Measurements from ENCODE around the gene NT5C. TPM values are rescaled to one million over a fixed set of nuclear protein-coding genes. Genes with fewer than 3 reads are reported as not detected.
A peak's percentile ranks its signal among the peaks of the same experiment; 100 is the strongest.
"Not testable (repeated sequence)": the region's sequence is repeated elsewhere in the genome, so short reads cannot be mapped to it uniquely, and the experiment has no call there.

Gene NT5C
- total and polyA plus RNA-seq, 7 donors = 60.7 to 116 (median 102) TPM

DNA sequence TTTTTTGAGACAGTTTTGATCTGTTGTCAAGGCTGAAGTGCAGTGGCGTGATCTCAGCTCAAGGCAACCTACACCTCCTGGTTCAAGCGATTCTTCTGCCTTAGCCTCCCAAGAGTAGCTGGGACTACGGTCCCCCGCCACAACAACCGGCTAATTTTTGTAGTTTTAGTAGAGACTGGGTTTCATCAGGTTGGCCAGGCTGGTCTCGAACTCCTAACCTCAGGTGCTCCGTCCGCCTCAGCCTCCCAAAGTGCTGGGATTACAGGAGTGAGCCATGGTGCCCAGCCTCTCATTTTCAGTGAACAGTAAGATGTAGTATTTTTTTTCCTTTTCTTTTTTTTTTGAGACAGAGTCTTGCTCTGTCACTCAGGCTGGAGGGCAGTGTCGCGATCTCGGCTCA lies 43.5 kb upstream of the NT5C start:
- Histone ChIP-seq H3K9me3 (no peaks in the 10 kb centered on the region), H3K27ac (no peak overlapping the region), H3K4me1 (peaks cover 0 to 31% (median 9%) of the 10 kb centered on the region in 4 donors), H3K36me3 (peaks cover 25 to 88% (median 45%) of the 10 kb centered on the region in 4 donors), H3K27me3 (no peaks in the 10 kb centered on the region), H3K4me3 (no peak overlapping the region)
- 95% methylated on average over 11 of the region's 11 CpGs for WGBS, 2 donors
- no peak for DNase-seq
- TF ChIP-seq, protein P1, sequence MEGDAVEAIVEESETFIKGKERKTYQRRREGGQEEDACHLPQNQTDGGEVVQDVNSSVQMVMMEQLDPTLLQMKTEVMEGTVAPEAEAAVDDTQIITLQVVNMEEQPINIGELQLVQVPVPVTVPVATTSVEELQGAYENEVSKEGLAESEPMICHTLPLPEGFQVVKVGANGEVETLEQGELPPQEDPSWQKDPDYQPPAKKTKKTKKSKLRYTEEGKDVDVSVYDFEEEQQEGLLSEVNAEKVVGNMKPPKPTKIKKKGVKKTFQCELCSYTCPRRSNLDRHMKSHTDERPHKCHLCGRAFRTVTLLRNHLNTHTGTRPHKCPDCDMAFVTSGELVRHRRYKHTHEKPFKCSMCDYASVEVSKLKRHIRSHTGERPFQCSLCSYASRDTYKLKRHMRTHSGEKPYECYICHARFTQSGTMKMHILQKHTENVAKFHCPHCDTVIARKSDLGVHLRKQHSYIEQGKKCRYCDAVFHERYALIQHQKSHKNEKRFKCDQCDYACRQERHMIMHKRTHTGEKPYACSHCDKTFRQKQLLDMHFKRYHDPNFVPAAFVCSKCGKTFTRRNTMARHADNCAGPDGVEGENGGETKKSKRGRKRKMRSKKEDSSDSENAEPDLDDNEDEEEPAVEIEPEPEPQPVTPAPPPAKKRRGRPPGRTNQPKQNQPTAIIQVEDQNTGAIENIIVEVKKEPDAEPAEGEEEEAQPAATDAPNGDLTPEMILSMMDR (IDR thresholded peaks at IDR 0.05) = no peak
- TF ChIP-seq POLR2AphosphoS5 (IDR thresholded peaks at IDR 0.05) (no peak), POLR2A (IDR thresholded peaks at IDR 0.05) (no peak), EP300 (IDR thresholded peaks at IDR 0.05) (no peak)
- intact Hi-C loops (cut with DNase I) = no loop called here

DNA sequence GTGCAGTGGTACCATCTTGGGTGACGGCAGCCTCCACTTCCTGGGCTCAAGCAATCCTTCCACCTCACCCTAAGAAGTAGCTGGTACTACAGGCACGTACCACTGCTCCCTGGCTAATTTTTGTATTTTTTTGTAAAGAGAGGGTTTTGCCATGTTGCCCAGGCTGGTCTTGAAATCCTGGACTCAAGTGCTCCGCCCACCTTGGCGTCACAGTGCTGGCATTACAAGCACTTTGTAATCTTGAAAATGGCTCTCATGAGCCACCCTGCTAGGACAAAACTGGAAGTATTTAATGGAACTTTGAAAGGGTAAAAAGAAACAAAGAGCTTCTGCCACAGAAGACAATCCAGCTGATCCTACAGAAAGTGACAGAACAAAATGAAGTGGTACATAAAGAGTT lies 42.0 kb upstream of the NT5C start:
- Histone ChIP-seq H3K36me3 (peaks cover 25 to 87% (median 45%) of the 10 kb centered on the region in 4 donors), H3K4me3 (no peak overlapping the region), H3K4me1 (peaks cover 0 to 17% (median 2%) of the 10 kb centered on the region in 4 donors), H3K9me3 (no peaks in the 10 kb centered on the region), H3K27ac (no peak overlapping the region), H3K27me3 (no peaks in the 10 kb centered on the region)
- WGBS, 2 donors = 86 to 89% methylated on average over 4 of the region's 4 CpGs
- intact Hi-C loops (cut with DNase I) = no loop called here
- DNase-seq = no peak
- TF ChIP-seq EP300 (IDR thresholded peaks at IDR 0.05) (no peak), POLR2AphosphoS5 (IDR thresholded peaks at IDR 0.05) (no peak), POLR2A (IDR thresholded peaks at IDR 0.05) (no peak)
- TF ChIP-seq, protein P1 (IDR thresholded peaks at IDR 0.05) = no peak

DNA sequence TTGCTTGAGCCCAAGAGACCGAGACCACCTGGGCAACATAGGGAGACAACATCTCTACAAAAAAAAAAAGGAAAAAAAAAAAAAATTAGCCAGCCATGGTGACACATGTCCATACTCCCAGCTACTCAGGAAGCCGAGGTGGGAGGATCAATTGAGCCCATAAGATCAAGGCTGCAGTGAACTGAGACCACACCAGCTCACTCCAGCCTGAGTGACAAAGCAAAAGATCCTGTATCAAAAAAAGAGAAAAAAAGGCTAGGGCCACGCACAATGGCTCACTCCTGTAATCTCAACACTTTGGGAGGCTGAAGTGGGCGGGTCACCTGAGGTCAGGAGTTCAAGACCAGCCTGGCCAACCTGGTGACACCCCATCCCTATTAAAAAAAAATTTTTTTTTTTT lies 37.5 kb upstream of the NT5C start:
- Histone ChIP-seq H3K27me3 (no peaks in the 10 kb centered on the region), H3K36me3 (peaks cover 19 to 89% (median 32%) of the 10 kb centered on the region in 4 donors), H3K4me3 (no peak overlapping the region), H3K9me3 (no peaks in the 10 kb centered on the region), H3K27ac (no peak overlapping the region), H3K4me1 (peaks cover 0 to 16% (median 2%) of the 10 kb centered on the region in 4 donors)
- TF ChIP-seq EP300 (IDR thresholded peaks at IDR 0.05) (no peak), POLR2A (IDR thresholded peaks at IDR 0.05) (no peak), POLR2AphosphoS5 (IDR thresholded peaks at IDR 0.05) (no peak)
- TF ChIP-seq, protein P1 (IDR thresholded peaks at IDR 0.05) = no peak
- DNase-seq = peak; percentile 26
- 87 to 90% methylated on average over 4 of the region's 4 CpGs for WGBS, 2 donors
- intact Hi-C loops (cut with DNase I) = no loop called here

DNA sequence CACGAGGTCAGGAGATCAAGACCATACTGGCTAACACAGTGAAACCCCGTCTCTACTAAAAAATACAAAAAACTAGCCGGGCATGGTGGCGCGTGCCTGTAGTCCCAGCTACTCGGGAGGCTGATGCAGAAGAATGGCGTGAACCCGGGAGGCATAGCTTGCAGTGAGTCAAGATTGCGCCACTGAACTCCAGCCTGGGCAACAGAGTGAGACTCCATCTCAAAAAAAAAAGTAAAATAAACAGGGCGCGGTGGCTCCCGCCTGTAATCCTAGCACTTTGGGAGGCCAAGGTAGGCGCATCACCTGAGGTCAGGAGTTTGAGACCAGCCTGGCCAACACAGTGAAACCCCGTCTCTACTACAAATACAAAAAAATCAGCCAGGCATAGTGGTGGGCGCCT lies 33.1 kb upstream of the NT5C start:
- H3K9me3 ChIP-seq; H3K27ac ChIP-seq; H3K27me3 ChIP-seq; H3K4me1 ChIP-seq; DNase-seq; intact Hi-C loops (cut with DNase I); H3K4me3 ChIP-seq: not testable (repeated sequence)
- H3K36me3 ChIP-seq = peaks cover 4 to 57% (median 19%) of the 10 kb centered on the region in 4 donors
- 95 to 97% methylated on average over 15 of the region's 15 CpGs for WGBS, 2 donors

DNA sequence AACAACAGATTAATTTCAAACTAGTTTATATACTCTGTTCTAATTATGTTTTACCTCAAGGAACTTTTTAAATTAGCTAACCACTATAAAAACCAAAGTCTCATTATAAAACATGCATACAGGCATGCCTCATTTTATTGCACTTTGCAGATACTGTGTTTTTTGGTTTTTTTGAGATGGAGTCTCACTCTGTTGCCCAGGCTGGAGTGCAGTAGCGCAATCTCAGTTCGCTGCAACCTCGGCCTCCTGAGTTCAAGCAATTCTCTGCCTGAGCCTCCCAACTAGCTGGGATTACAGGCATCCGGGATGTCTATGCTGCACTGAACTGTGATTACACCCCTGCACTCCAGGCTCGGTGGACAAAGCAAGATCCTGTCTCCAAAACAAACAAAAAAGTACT lies 31.5 kb upstream of the NT5C start:
- H3K4me3 ChIP-seq = no peak overlapping the region
- H3K27ac ChIP-seq = no peak overlapping the region
- no peak for DNase-seq
- no peaks in the 10 kb centered on the region for H3K27me3 ChIP-seq
- intact Hi-C loops (cut with DNase I) = no loop called here
- peaks cover 4 to 43% (median 12%) of the 10 kb centered on the region in 4 donors for H3K36me3 ChIP-seq
- WGBS, 2 donors = 79 to 90% methylated on average over 5 of the region's 5 CpGs
- H3K4me1 ChIP-seq = no peaks in the 10 kb centered on the region
- no peaks in the 10 kb centered on the region for H3K9me3 ChIP-seq
- TF ChIP-seq POLR2AphosphoS5 (IDR thresholded peaks at IDR 0.05) (no peak), EP300 (IDR thresholded peaks at IDR 0.05) (no peak), POLR2A (IDR thresholded peaks at IDR 0.05) (no peak)
- TF ChIP-seq, protein P1 (IDR thresholded peaks at IDR 0.05) = no peak
